Measurements from ENCODE around the gene FIGN. TPM values are rescaled to one million over a fixed set of nuclear protein-coding genes. Genes with fewer than 3 reads are reported as not detected.

Gene FIGN
- total RNA-seq, 1 experiment from 2014 or later = 7.3 TPM

GRCh38 chr2:163703386-163703785, 32.4 kb downstream of the FIGN start:
- peaks cover 2% of the 10 kb centered on the region; the same call in 1 of the 2 replicates for H3K36me3 ChIP-seq
- no peaks in the 10 kb centered on the region for H3K4me1 ChIP-seq
- H3K4me3 ChIP-seq = no peak overlapping the region
- no peaks in the 10 kb centered on the region for H3K27me3 ChIP-seq
- no peak for DNase-seq
- H3K9me3 ChIP-seq (replicated peaks) = no peaks in the 10 kb centered on the region
- no peak overlapping the region for H3K27ac ChIP-seq

- Histone ChIP-seq H3K4me1 (no peaks in the 10 kb centered on the region), H3K27me3 (no peaks in the 10 kb centered on the region), H3K9me3 (replicated peaks) (no peaks in the 10 kb centered on the region), H3K4me3 (no peak overlapping the region), H3K36me3 (0 out of 2 replicates have a peak, but pooled peaks cover 2% of the 10 kb centered on the region), H3K27ac (no peak overlapping the region)
- DNase-seq = no peak
Observed at GRCh38 chr2:163701399-163702195, 34.2 kb downstream of the FIGN start.

DNA sequence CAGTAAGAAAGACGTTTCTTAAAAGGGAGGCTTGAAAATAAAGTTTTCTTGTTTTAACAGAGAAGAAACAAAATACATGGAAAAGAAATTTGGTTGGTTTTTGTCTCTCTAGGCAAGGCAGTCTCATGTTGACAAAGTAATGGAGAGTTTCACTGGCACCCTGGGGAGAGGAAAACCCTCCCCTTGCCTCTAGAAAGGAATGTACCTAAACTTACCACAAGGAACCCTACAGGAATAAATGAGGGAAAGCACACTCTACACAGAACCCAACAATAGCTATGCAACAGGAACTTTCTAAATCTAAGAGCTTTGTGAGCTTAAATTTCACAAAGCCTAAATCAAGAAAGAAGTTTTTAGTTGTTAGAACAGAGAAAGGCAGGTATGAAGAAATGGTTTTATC, 37.0 kb downstream of the FIGN start:
- H3K9me3 ChIP-seq (replicated peaks) = no peaks in the 10 kb centered on the region
- no peaks in the 10 kb centered on the region for H3K4me1 ChIP-seq
- H3K4me3 ChIP-seq = no peak overlapping the region
- H3K36me3 ChIP-seq = no peaks in the 10 kb centered on the region
- H3K27ac ChIP-seq = no peak overlapping the region
- DNase-seq = peak in 1 of 2 experiments; percentile 16
- no peaks in the 10 kb centered on the region for H3K27me3 ChIP-seq

- no peak overlapping the region for H3K4me3 ChIP-seq
- H3K36me3 ChIP-seq = no peaks in the 10 kb centered on the region
- DNase-seq = no peak
- H3K4me1 ChIP-seq = no peaks in the 10 kb centered on the region
- H3K9me3 ChIP-seq (replicated peaks) = no peaks in the 10 kb centered on the region
- no peaks in the 10 kb centered on the region for H3K27me3 ChIP-seq
- no peak overlapping the region for H3K27ac ChIP-seq
Observed at GRCh38 chr2:163697846-163698637, 37.8 kb downstream of the FIGN start.

- no peak overlapping the region for H3K4me3 ChIP-seq
Observed at GRCh38 chr2:163697429-163697828, 38.4 kb downstream of the FIGN start.

DNA sequence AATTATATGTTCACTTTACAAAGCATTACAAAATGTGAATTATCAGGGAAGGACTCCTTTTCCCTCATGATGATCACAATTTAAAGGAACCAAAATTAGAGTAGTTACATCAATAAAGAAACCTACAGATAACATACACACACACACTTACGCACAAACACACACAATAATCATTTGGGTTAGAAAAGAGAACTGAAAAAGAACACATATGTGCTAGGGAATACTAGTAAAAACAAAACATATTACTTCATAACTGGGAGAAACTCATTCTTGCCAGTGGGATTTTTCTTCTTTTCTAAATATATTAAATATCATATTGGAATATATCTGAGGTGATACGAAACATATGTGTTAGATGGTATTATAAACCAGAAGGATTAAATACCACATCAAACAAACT, 42.3 kb downstream of the FIGN start:
- H3K27me3 ChIP-seq = no peaks in the 10 kb centered on the region

More at GRCh38 chr2:163697429-163697828, 38.4 kb downstream of the FIGN start:
- Histone ChIP-seq H3K27ac (no peak overlapping the region), H3K36me3 (no peaks in the 10 kb centered on the region), H3K9me3 (replicated peaks) (no peaks in the 10 kb centered on the region), H3K27me3 (no peaks in the 10 kb centered on the region), H3K4me1 (no peaks in the 10 kb centered on the region)
- no peak for DNase-seq

DNA sequence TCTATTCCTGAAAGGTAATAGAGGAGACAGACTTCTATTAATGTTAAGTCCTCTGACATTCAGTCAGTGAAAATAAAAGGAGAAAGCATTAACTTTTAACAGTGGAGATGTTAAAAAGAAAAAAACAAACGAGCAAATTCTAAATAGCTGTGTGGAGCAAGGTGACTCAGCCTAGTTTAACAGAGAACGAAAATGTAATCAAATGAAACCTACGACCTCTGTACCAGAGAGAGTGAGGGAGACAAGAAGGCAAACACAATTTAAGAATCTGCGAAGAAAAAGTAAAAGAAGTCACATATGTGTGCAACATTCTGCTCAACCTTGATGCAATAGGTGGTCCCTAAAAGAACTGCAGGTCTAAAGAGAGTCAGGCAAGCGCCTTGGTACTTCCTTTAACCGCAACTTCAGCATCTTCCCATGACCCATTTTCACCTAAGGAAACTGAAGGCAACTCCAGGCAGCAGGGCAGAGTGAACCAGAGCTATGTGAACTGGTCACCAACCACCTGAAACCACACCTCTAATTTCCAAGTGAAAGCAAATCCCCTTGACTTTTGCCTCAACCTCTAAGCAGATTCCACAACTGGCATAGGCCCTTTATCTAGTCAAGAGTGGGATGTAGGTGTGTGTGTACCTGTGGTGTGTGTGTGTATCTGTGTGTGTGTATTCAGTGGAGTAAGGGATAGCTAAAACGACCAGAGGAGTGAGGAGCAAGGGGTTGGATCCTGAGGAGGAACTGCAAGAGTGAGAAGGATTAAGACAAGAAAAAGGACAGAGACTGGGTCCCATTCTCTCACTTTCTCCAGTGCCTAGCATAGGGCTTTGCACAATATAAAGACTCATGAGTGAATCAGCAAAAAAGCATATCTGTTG, 43.0 kb downstream of the FIGN start:
- no peaks in the 10 kb centered on the region for H3K36me3 ChIP-seq
- no peaks in the 10 kb centered on the region for H3K4me1 ChIP-seq
- no peak overlapping the region for H3K4me3 ChIP-seq
- no peaks in the 10 kb centered on the region for H3K27me3 ChIP-seq
- no peaks in the 10 kb centered on the region for H3K9me3 ChIP-seq (replicated peaks)
- no peak overlapping the region for H3K27ac ChIP-seq
- no peak for DNase-seq

More for the DNA sequence above, 42.3 kb downstream of the FIGN start:
- H3K27ac ChIP-seq = no peak overlapping the region
- no peak overlapping the region for H3K4me3 ChIP-seq
- H3K9me3 ChIP-seq (replicated peaks) = no peaks in the 10 kb centered on the region
- no peak for DNase-seq
- H3K4me1 ChIP-seq = no peaks in the 10 kb centered on the region
- H3K36me3 ChIP-seq = no peaks in the 10 kb centered on the region

DNA sequence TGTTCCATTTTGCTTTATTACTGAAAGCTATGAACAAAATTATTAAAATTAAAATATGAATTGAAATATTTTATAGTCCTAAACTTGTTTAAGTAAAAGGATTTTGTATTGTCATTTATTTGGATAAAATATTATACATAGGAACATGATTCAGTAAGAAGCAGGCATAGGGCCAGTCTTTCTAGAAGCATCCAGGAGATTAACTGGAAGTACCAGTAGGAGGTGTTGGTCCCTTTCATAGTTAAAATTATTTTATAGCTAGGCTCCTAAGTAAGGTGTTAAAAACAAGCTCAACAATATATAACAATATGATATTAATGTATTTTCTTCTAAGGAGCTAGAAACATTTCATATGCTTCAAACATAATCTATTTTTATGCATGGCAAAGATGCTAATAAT, 43.7 kb downstream of the FIGN start:
- H3K4me3 ChIP-seq = no peak overlapping the region
- no peaks in the 10 kb centered on the region for H3K4me1 ChIP-seq
- H3K27ac ChIP-seq = no peak overlapping the region
- H3K9me3 ChIP-seq (replicated peaks) = no peaks in the 10 kb centered on the region
- no peaks in the 10 kb centered on the region for H3K36me3 ChIP-seq
- DNase-seq = no peak
- H3K27me3 ChIP-seq = no peaks in the 10 kb centered on the region

DNA sequence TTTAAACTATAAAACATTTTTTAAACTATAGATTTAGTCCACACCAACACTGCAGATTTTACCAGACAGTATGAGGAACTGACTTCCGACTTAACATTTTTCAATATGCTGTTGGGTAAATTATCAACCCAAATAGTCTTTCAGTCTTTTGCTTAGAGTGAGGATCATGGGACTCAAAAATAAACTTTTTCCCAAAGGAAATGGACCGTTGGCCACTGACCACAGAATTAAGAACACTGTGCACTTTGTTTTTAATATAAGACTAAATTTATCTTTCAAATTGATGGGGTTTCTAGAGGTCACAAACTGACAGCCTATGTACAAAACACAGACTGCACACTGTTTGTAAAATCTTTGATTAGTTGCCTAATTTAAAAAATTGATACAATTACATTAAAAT, 44.9 kb downstream of the FIGN start:
- Histone ChIP-seq H3K27ac (no peak overlapping the region), H3K4me3 (no peak overlapping the region), H3K27me3 (no peaks in the 10 kb centered on the region), H3K36me3 (no peaks in the 10 kb centered on the region), H3K9me3 (replicated peaks) (no peaks in the 10 kb centered on the region), H3K4me1 (no peaks in the 10 kb centered on the region)
- DNase-seq = no peak

DNA sequence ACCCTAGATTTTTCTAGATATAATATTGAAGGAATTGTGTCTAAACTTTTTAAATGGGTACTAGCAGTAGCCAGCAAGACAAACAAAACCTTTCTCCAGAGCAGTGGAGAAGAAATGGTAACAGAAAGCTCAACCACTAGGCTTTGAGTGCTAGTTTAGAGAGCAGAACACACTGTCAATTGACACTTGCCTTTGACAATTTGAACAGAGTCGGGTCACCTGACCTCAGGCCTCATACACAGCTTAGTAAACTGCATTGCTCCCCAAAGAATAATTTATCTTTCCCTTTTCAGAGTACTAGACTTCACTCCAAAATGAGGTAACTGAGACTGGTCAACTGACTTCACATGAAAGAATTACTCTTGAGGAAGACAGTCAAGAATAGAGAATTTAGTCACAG, 48.6 kb downstream of the FIGN start:
- H3K36me3 ChIP-seq = no peaks in the 10 kb centered on the region
- H3K27ac ChIP-seq = no peak overlapping the region
- H3K27me3 ChIP-seq = no peaks in the 10 kb centered on the region
- no peaks in the 10 kb centered on the region for H3K9me3 ChIP-seq (replicated peaks)
- DNase-seq = no peak
- H3K4me3 ChIP-seq = no peak overlapping the region
- peaks cover 8% of the 10 kb centered on the region for H3K4me1 ChIP-seq

- Histone ChIP-seq H3K4me1 (peaks cover 8% of the 10 kb centered on the region), H3K36me3 (no peaks in the 10 kb centered on the region), H3K9me3 (replicated peaks) (no peaks in the 10 kb centered on the region), H3K27ac (no peak overlapping the region), H3K27me3 (no peaks in the 10 kb centered on the region), H3K4me3 (no peak overlapping the region)
- DNase-seq = no peak
Observed at GRCh38 chr2:163686289-163686688, 49.5 kb downstream of the FIGN start.

DNA sequence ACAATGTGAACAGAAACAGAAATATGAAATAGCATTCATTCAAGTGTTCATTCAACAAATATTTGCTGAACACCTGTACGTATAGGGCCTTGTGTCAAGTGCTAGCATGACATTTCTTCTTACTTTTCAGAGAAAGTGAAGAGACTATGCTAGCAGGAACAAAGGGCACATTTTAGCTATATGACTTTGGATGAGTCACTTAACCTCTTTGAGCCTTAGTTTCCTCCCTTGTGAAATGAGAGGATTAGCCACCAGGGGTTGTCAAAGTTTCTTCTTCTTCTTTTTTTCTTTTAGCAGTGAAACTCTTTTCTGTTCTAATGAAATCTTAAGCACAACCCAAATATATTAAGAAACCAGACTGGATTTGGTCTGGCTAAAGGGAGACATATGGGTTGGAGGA, 53.1 kb downstream of the FIGN start:
- no peak overlapping the region for H3K27ac ChIP-seq
- H3K4me3 ChIP-seq = no peak overlapping the region
- peaks cover 8% of the 10 kb centered on the region for H3K4me1 ChIP-seq
- peak in 1 of 2 experiments; percentile 6 for DNase-seq
- no peaks in the 10 kb centered on the region for H3K36me3 ChIP-seq
- no peaks in the 10 kb centered on the region for H3K9me3 ChIP-seq (replicated peaks)
- H3K27me3 ChIP-seq = no peaks in the 10 kb centered on the region

DNA sequence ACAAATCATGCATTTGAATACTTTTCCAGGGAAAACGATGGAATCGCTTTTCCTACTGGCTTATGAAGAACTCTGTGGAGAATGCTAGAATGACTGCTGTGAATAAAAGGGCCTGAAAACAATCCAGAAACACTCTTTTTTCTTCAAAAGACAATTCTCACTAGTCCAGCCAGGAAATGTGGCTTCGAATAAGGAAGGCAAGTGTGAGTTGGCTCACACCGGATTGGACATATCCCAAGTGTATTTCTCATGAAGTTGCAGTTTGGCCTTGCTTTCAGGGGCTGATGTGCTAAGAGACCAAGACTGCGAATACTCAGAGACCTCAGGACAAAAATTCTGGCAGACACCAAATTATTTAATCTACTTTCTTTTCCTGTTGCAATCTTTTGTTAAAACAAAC, 54.1 kb downstream of the FIGN start:
- no peaks in the 10 kb centered on the region for H3K27me3 ChIP-seq
- no peaks in the 10 kb centered on the region for H3K36me3 ChIP-seq
- no peak overlapping the region for H3K27ac ChIP-seq
- no peaks in the 10 kb centered on the region for H3K9me3 ChIP-seq (replicated peaks)
- H3K4me1 ChIP-seq = peaks cover 8% of the 10 kb centered on the region
- DNase-seq = no peak
- H3K4me3 ChIP-seq = no peak overlapping the region

- no peak overlapping the region for H3K27ac ChIP-seq
- no peaks in the 10 kb centered on the region for H3K4me1 ChIP-seq
- H3K27me3 ChIP-seq = no peaks in the 10 kb centered on the region
- no peak for DNase-seq
- no peak overlapping the region for H3K4me3 ChIP-seq
- no peaks in the 10 kb centered on the region for H3K36me3 ChIP-seq
- no peaks in the 10 kb centered on the region for H3K9me3 ChIP-seq (replicated peaks)
Observed at GRCh38 chr2:163675388-163675787, 60.4 kb downstream of the FIGN start.

GRCh38 chr2:163673522-163673921, 62.3 kb downstream of the FIGN start:
- Histone ChIP-seq H3K27me3 (no peaks in the 10 kb centered on the region), H3K36me3 (no peaks in the 10 kb centered on the region), H3K4me1 (no peaks in the 10 kb centered on the region), H3K27ac (no peak overlapping the region), H3K9me3 (replicated peaks) (no peaks in the 10 kb centered on the region), H3K4me3 (no peak overlapping the region)
- no peak for DNase-seq
